ENCODE results near the gene LARP6. TPM values are rescaled to one million over a fixed set of nuclear protein-coding genes. Genes with fewer than 3 reads are reported as not detected.

LARP6 gene
- total and polyA plus RNA-seq, 2 of the 13 experiments (the other 11 are each of a cell fraction or from before 2014, with no cell fraction given), result 2.9 to 8.2 TPM

DNA sequence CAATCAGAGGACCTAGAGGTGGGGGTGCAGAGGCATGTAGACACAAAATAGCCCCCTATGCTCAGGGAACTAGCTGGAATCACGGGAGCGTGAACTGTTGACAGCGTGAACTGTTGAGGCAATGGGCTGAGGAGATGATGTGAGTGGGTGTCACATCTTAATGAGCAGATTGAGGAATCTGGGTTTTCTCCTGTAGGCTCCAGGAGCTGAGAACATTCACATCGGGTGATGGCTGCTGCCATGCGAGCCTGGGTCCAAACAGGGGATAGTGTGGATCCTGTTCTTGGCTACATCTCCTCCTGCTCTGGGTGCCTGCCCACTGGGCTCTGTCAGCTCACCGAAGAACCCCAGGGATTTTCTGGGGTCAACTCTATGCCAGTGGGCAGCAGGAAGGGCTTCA is 2.1 kb downstream of the LARP6 start (continued):
- TF ChIP-seq, protein P1, sequence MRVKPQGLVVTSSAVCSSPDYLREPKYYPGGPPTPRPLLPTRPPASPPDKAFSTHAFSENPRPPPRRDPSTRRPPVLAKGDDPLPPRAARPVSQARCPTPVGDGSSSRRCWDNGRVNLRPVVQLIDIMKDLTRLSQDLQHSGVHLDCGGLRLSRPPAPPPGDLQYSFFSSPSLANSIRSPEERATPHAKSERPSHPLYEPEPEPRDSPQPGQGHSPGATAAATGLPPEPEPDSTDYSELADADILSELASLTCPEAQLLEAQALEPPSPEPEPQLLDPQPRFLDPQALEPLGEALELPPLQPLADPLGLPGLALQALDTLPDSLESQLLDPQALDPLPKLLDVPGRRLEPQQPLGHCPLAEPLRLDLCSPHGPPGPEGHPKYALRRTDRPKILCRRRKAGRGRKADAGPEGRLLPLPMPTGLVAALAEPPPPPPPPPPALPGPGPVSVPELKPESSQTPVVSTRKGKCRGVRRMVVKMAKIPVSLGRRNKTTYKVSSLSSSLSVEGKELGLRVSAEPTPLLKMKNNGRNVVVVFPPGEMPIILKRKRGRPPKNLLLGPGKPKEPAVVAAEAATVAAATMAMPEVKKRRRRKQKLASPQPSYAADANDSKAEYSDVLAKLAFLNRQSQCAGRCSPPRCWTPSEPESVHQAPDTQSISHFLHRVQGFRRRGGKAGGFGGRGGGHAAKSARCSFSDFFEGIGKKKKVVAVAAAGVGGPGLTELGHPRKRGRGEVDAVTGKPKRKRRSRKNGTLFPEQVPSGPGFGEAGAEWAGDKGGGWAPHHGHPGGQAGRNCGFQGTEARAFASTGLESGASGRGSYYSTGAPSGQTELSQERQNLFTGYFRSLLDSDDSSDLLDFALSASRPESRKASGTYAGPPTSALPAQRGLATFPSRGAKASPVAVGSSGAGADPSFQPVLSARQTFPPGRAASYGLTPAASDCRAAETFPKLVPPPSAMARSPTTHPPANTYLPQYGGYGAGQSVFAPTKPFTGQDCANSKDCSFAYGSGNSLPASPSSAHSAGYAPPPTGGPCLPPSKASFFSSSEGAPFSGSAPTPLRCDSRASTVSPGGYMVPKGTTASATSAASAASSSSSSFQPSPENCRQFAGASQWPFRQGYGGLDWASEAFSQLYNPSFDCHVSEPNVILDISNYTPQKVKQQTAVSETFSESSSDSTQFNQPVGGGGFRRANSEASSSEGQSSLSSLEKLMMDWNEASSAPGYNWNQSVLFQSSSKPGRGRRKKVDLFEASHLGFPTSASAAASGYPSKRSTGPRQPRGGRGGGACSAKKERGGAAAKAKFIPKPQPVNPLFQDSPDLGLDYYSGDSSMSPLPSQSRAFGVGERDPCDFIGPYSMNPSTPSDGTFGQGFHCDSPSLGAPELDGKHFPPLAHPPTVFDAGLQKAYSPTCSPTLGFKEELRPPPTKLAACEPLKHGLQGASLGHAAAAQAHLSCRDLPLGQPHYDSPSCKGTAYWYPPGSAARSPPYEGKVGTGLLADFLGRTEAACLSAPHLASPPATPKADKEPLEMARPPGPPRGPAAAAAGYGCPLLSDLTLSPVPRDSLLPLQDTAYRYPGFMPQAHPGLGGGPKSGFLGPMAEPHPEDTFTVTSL (CRISPR knock-in tag; IDR thresholded peaks at IDR 0.05; ENCODE audit: borderline replicate concordance), result no peak
- no peak for TF ChIP-seq ZNF569 (CRISPR knock-in tag; IDR thresholded peaks at IDR 0.05; ENCODE audit: borderline replicate concordance)
- TF ChIP-seq, protein P2, sequence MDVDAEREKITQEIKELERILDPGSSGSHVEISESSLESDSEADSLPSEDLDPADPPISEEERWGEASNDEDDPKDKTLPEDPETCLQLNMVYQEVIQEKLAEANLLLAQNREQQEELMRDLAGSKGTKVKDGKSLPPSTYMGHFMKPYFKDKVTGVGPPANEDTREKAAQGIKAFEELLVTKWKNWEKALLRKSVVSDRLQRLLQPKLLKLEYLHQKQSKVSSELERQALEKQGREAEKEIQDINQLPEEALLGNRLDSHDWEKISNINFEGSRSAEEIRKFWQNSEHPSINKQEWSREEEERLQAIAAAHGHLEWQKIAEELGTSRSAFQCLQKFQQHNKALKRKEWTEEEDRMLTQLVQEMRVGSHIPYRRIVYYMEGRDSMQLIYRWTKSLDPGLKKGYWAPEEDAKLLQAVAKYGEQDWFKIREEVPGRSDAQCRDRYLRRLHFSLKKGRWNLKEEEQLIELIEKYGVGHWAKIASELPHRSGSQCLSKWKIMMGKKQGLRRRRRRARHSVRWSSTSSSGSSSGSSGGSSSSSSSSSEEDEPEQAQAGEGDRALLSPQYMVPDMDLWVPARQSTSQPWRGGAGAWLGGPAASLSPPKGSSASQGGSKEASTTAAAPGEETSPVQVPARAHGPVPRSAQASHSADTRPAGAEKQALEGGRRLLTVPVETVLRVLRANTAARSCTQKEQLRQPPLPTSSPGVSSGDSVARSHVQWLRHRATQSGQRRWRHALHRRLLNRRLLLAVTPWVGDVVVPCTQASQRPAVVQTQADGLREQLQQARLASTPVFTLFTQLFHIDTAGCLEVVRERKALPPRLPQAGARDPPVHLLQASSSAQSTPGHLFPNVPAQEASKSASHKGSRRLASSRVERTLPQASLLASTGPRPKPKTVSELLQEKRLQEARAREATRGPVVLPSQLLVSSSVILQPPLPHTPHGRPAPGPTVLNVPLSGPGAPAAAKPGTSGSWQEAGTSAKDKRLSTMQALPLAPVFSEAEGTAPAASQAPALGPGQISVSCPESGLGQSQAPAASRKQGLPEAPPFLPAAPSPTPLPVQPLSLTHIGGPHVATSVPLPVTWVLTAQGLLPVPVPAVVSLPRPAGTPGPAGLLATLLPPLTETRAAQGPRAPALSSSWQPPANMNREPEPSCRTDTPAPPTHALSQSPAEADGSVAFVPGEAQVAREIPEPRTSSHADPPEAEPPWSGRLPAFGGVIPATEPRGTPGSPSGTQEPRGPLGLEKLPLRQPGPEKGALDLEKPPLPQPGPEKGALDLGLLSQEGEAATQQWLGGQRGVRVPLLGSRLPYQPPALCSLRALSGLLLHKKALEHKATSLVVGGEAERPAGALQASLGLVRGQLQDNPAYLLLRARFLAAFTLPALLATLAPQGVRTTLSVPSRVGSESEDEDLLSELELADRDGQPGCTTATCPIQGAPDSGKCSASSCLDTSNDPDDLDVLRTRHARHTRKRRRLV (CRISPR knock-in tag; IDR thresholded peaks at IDR 0.05), result no peak
- TF ChIP-seq, protein P3, sequence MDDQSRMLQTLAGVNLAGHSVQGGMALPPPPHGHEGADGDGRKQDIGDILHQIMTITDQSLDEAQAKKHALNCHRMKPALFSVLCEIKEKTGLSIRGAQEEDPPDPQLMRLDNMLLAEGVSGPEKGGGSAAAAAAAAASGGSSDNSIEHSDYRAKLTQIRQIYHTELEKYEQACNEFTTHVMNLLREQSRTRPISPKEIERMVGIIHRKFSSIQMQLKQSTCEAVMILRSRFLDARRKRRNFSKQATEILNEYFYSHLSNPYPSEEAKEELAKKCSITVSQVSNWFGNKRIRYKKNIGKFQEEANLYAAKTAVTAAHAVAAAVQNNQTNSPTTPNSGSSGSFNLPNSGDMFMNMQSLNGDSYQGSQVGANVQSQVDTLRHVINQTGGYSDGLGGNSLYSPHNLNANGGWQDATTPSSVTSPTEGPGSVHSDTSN (CRISPR knock-in tag; IDR thresholded peaks at IDR 0.05; ENCODE audit: borderline replicate concordance), result no peak
- no peak for TF ChIP-seq FLYWCH1 (CRISPR knock-in tag; IDR thresholded peaks at IDR 0.05)
- no peak for TF ChIP-seq FOXA3 (CRISPR knock-in tag; IDR thresholded peaks at IDR 0.05)
- TF ChIP-seq, protein P4, sequence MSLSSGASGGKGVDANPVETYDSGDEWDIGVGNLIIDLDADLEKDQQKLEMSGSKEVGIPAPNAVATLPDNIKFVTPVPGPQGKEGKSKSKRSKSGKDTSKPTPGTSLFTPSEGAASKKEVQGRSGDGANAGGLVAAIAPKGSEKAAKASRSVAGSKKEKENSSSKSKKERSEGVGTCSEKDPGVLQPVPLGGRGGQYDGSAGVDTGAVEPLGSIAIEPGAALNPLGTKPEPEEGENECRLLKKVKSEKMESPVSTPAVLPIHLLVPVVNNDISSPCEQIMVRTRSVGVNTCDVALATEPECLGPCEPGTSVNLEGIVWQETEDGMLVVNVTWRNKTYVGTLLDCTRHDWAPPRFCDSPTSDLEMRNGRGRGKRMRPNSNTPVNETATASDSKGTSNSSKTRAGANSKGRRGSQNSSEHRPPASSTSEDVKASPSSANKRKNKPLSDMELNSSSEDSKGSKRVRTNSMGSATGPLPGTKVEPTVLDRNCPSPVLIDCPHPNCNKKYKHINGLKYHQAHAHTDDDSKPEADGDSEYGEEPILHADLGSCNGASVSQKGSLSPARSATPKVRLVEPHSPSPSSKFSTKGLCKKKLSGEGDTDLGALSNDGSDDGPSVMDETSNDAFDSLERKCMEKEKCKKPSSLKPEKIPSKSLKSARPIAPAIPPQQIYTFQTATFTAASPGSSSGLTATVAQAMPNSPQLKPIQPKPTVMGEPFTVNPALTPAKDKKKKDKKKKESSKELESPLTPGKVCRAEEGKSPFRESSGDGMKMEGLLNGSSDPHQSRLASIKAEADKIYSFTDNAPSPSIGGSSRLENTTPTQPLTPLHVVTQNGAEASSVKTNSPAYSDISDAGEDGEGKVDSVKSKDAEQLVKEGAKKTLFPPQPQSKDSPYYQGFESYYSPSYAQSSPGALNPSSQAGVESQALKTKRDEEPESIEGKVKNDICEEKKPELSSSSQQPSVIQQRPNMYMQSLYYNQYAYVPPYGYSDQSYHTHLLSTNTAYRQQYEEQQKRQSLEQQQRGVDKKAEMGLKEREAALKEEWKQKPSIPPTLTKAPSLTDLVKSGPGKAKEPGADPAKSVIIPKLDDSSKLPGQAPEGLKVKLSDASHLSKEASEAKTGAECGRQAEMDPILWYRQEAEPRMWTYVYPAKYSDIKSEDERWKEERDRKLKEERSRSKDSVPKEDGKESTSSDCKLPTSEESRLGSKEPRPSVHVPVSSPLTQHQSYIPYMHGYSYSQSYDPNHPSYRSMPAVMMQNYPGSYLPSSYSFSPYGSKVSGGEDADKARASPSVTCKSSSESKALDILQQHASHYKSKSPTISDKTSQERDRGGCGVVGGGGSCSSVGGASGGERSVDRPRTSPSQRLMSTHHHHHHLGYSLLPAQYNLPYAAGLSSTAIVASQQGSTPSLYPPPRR (CRISPR knock-in tag; IDR thresholded peaks at IDR 0.05; ENCODE audit: borderline replicate concordance), result no peak
- no peak for TF ChIP-seq KLF11 (CRISPR knock-in tag; IDR thresholded peaks at IDR 0.05)
- no peak for TF ChIP-seq ZFP37 (CRISPR knock-in tag; IDR thresholded peaks at IDR 0.05; ENCODE audit: borderline replicate concordance)
